Measurements from ENCODE around the gene HRH3.

DNA sequence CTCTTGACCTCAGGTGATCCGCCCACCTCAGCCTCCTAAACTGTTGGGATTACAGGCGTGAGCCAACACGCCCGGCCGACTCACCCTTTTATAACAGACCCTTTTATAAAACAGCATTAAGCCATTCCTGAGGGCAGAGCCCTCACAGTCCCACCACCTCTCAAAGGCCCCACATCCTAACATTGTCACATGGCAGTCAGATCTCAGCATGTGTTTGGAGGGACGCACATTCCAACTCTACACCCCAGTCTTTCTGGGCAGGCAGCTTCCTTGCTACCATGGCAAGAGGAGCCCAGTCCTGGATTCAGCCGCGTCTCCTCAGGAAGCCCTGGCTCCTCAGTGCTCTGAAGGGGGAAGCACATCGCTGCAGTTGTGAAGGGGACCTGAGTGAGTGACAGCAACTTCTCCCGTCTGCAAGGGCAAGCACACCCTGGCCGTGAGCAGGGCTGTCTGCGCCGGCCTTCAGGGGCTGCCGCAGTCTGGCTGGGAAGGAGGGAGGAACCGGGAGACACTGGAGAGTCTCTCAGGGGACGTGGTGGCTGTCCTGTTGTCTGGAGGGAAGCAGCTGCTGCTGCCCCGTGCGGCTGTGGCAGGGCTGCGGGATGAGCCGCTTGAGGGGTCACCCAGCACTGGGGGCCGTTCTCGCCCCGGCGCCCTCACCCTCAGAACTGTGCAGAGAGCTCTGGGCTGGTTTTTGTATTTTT, 34.1 kb upstream of the HRH3 start:
- TF ChIP-seq, protein P1, sequence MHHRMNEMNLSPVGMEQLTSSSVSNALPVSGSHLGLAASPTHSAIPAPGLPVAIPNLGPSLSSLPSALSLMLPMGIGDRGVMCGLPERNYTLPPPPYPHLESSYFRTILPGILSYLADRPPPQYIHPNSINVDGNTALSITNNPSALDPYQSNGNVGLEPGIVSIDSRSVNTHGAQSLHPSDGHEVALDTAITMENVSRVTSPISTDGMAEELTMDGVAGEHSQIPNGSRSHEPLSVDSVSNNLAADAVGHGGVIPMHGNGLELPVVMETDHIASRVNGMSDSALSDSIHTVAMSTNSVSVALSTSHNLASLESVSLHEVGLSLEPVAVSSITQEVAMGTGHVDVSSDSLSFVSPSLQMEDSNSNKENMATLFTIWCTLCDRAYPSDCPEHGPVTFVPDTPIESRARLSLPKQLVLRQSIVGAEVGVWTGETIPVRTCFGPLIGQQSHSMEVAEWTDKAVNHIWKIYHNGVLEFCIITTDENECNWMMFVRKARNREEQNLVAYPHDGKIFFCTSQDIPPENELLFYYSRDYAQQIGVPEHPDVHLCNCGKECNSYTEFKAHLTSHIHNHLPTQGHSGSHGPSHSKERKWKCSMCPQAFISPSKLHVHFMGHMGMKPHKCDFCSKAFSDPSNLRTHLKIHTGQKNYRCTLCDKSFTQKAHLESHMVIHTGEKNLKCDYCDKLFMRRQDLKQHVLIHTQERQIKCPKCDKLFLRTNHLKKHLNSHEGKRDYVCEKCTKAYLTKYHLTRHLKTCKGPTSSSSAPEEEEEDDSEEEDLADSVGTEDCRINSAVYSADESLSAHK (tag by site-specific recombination; IDR thresholded peaks at IDR 0.05) = no peak
- TF ChIP-seq SALL2 (tag by site-specific recombination; IDR thresholded peaks at IDR 0.05; ENCODE audit: borderline replicate concordance) (no peak), KLF16 (tag by site-specific recombination; IDR thresholded peaks at IDR 0.05) (no peak), ZNF335 (tag by site-specific recombination; conservative IDR thresholded peaks at IDR 0.05) (no peak), YY1 (tag by site-specific recombination; IDR thresholded peaks at IDR 0.05) (no peak), ZBTB21 (tag by site-specific recombination; IDR thresholded peaks at IDR 0.05) (no peak), ZNF354C (tag by site-specific recombination; IDR thresholded peaks at IDR 0.05; ENCODE audit: borderline replicate concordance, low read depth) (no peak), ZNF624 (tag by site-specific recombination; IDR thresholded peaks at IDR 0.05) (no peak), ZNF274 (IDR thresholded peaks at IDR 0.05; ENCODE audit: low read length) (no peak), ZNF274 (tag by site-specific recombination; IDR thresholded peaks at IDR 0.05; ENCODE audit: borderline replicate concordance) (no peak), ZNF404 (tag by site-specific recombination; IDR thresholded peaks at IDR 0.05) (no peak)
- TF ChIP-seq, protein P2, sequence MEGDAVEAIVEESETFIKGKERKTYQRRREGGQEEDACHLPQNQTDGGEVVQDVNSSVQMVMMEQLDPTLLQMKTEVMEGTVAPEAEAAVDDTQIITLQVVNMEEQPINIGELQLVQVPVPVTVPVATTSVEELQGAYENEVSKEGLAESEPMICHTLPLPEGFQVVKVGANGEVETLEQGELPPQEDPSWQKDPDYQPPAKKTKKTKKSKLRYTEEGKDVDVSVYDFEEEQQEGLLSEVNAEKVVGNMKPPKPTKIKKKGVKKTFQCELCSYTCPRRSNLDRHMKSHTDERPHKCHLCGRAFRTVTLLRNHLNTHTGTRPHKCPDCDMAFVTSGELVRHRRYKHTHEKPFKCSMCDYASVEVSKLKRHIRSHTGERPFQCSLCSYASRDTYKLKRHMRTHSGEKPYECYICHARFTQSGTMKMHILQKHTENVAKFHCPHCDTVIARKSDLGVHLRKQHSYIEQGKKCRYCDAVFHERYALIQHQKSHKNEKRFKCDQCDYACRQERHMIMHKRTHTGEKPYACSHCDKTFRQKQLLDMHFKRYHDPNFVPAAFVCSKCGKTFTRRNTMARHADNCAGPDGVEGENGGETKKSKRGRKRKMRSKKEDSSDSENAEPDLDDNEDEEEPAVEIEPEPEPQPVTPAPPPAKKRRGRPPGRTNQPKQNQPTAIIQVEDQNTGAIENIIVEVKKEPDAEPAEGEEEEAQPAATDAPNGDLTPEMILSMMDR (tag by site-specific recombination; IDR thresholded peaks at IDR 0.05) = no peak
- TF ChIP-seq, protein P3, sequence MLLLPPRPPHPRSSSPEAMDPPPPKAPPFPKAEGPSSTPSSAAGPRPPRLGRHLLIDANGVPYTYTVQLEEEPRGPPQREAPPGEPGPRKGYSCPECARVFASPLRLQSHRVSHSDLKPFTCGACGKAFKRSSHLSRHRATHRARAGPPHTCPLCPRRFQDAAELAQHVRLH (tag by site-specific recombination; IDR thresholded peaks at IDR 0.05) = no peak
- TF ChIP-seq, protein P4, sequence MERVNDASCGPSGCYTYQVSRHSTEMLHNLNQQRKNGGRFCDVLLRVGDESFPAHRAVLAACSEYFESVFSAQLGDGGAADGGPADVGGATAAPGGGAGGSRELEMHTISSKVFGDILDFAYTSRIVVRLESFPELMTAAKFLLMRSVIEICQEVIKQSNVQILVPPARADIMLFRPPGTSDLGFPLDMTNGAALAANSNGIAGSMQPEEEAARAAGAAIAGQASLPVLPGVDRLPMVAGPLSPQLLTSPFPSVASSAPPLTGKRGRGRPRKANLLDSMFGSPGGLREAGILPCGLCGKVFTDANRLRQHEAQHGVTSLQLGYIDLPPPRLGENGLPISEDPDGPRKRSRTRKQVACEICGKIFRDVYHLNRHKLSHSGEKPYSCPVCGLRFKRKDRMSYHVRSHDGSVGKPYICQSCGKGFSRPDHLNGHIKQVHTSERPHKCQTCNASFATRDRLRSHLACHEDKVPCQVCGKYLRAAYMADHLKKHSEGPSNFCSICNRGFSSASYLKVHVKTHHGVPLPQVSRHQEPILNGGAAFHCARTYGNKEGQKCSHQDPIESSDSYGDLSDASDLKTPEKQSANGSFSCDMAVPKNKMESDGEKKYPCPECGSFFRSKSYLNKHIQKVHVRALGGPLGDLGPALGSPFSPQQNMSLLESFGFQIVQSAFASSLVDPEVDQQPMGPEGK (tag by site-specific recombination; IDR thresholded peaks at IDR 0.05) = no peak

Data from HEK293 (cell line).